CD4-positive, alpha-beta T cell (primary cell): ENCODE measurements around the gene RIN3. TPM values are rescaled to one million over a fixed set of nuclear protein-coding genes. Genes with fewer than 3 reads are reported as not detected.

Experiments used
- ATAC-seq: fragments of 200-7000 bp; cut with Tn5 transposase; one replicate; pipeline ENCODE4 v1.10.0; 2022; ENCODE audit warnings: mild to moderate bottlenecking; ENCODE audit not compliant: poor library complexity
- CTCF ChIA-PET: fragments of 350-600 bp; sonication (Branson Sonifier 250); formaldehyde crosslinking; loops from one replicate; lab custom pipeline; 2021; ENCODE audit warnings: antibody characterized with exemption, inconsistent platforms; lab: Charles Lee
- POLR2A ChIA-PET: fragments of 350-600 bp; sonication (Branson Sonifier 250); formaldehyde crosslinking; loops from one replicate; lab custom pipeline; 2021; ENCODE audit warnings: antibody characterized with exemption, inconsistent platforms; lab: Charles Lee
- DNase-seq, 14 experiments: peaks; one replicate each; pipeline ENCODE4 v3.0.0-alpha.2; 2013 to 2020; ENCODE audit warnings: mixed read lengths in 2 of 14
- H3K27ac ChIP-seq, 2 donors: one replicate each; pipeline versions ENCODE4 v1.5.1 to v1.7.0; 2013; ENCODE audit warnings: low read length in 2 of 2, low read depth in 1 of 2, mild to moderate bottlenecking in 1 of 2
- H3K27me3 ChIP-seq, 2 experiments: 1 replicate in 1 of 2; 2 replicates in 1 of 2; pipeline versions ENCODE4 v1.6.1 to v1.7.0; 2013; ENCODE audit warnings: low read length in 2 of 2, control low read depth in 1 of 2, mild to moderate bottlenecking in 1 of 2, moderate library complexity in 1 of 2; ENCODE audit not compliant: insufficient read depth in 2 of 2, control insufficient read depth in 1 of 2
- H3K36me3 ChIP-seq: one replicate; pipeline ENCODE4 v1.6.1; 2013; ENCODE audit warnings: low read length, control low read depth; ENCODE audit not compliant: insufficient read depth
- H3K4me1 ChIP-seq: one replicate; pipeline ENCODE4 v1.6.1; 2013; ENCODE audit warnings: low read length, control low read depth; ENCODE audit not compliant: insufficient read depth
- H3K4me3 ChIP-seq: one replicate; pipeline ENCODE4 v1.5.1; 2013; ENCODE audit warnings: mild to moderate bottlenecking, low read length, moderate library complexity
- H3K9me3 ChIP-seq, 2 experiments: 1 replicate in 1 of 2; 2 replicates in 1 of 2; pipeline versions ENCODE4 v1.6.1 to v1.7.0; 2013; ENCODE audit warnings: low read length in 2 of 2, mild to moderate bottlenecking in 2 of 2, control low read depth in 1 of 2, moderate library complexity in 1 of 2; ENCODE audit not compliant: control insufficient read depth in 1 of 2, insufficient read depth in 1 of 2
- H3K27ac Mint-ChIP-seq: one replicate; pipeline ENCODE4 v1.8.0; 2020; ENCODE audit warnings: mixed read lengths
- H3K27me3 Mint-ChIP-seq: one replicate; pipeline ENCODE4 v1.8.0; 2021; ENCODE audit warnings: mixed read lengths
- H3K36me3 Mint-ChIP-seq: one replicate; pipeline ENCODE4 v1.8.0; 2021; ENCODE audit warnings: low read depth, mixed read lengths
- H3K4me1 Mint-ChIP-seq: one replicate; pipeline ENCODE4 v1.8.0; 2021; ENCODE audit warnings: low read depth, mixed read lengths
- H3K4me3 Mint-ChIP-seq: one replicate; pipeline ENCODE4 v1.8.0; 2020; ENCODE audit warnings: mild to moderate bottlenecking, mixed read lengths
- H3K9me3 Mint-ChIP-seq: one replicate; pipeline ENCODE4 v1.8.0; 2020; ENCODE audit warnings: mixed read lengths
- CTCF ChIP-seq: fragments of 200-600 bp; IDR thresholded peaks from one replicate; pipeline ENCODE4 v1.8.0; 2022; ENCODE audit warnings: antibody characterized with exemption, mild to moderate bottlenecking
- intact Hi-C, 2 experiments: fragments of 100-400 bp; cut with DNase I in 1 of 2; cut with micrococcal nuclease in 1 of 2; formaldehyde crosslinking; loops; one replicate each; pipeline versions ENCODE4 v1.15.1 to v1.9.0; 2023 to 2025; cut with DNase I, micrococcal nuclease
- total RNA-seq, 174 experiments: library from RNA in 2 of 174; stranded (reverse) in 2 of 174; gene quantifications; one replicate each; pipeline ENCODE4 v1.2.3 and lab custom pipeline; 2021 to 2026

The RIN3 gene
- total RNA-seq, 2 experiments from 2014 or later, result 67.9 to 72.2 TPM

- Mint-ChIP-seq H3K9me3 (peaks cover 6% of the 10 kb centered on the region), H3K27ac (no peak overlapping the region), H3K4me3 (no peak overlapping the region), H3K27me3 (peaks cover 4% of the 10 kb centered on the region), H3K36me3 (no peaks in the 10 kb centered on the region), H3K4me1 (no peaks in the 10 kb centered on the region)
- no peaks in the 10 kb centered on the region for H3K36me3 ChIP-seq
- no peak overlapping the region for H3K4me3 ChIP-seq
- ATAC-seq (no peak), DNase-seq (no peak)
- ChIA-PET POLR2A (no interaction called here), CTCF (no interaction called here)
- H3K27me3 ChIP-seq, result peaks cover 0 to 5% of the 10 kb centered on the region in 2 experiments
- intact Hi-C loops, result no loop called here
- TF ChIP-seq CTCF, result no peak
- no peaks in the 10 kb centered on the region for H3K4me1 ChIP-seq
- no peak overlapping the region for H3K27ac ChIP-seq
- H3K9me3 ChIP-seq, result peaks cover 0 to 3% of the 10 kb centered on the region in 2 experiments
Observed at GRCh38 chr14:92481386-92481785, 32.2 kb upstream of the RIN3 start.

- Mint-ChIP-seq H3K36me3 (no peaks in the 10 kb centered on the region), H3K27ac (no peak overlapping the region), H3K27me3 (peaks cover 4% of the 10 kb centered on the region), H3K4me1 (peaks cover 2% of the 10 kb centered on the region), H3K9me3 (peaks cover 6% of the 10 kb centered on the region), H3K4me3 (no peak overlapping the region)
- H3K4me3 ChIP-seq, result no peak overlapping the region
- no peak overlapping the region for H3K27ac ChIP-seq
- peaks cover 0 to 5% of the 10 kb centered on the region in 2 experiments for H3K27me3 ChIP-seq
- intact Hi-C loops, result no loop called here
- H3K36me3 ChIP-seq, result no peaks in the 10 kb centered on the region
- peaks cover 0 to 3% of the 10 kb centered on the region in 2 experiments for H3K9me3 ChIP-seq
- TF ChIP-seq CTCF, result no peak
- CTCF ChIA-PET, result no interaction called here
- no peaks in the 10 kb centered on the region for H3K4me1 ChIP-seq
- ATAC-seq (no peak), DNase-seq (no peak)
- POLR2A ChIA-PET, result no interaction called here
Observed at GRCh38 chr14:92481811-92482555, 31.6 kb upstream of the RIN3 start.

- no peak for TF ChIP-seq CTCF
- H3K4me1 Mint-ChIP-seq, result peaks cover 8% of the 10 kb centered on the region
- CTCF ChIA-PET, result no interaction called here
- no peak overlapping the region for H3K4me3 ChIP-seq
- POLR2A ChIA-PET, result no interaction called here
- H3K9me3 ChIP-seq, result peaks cover 0 to 3% of the 10 kb centered on the region in 2 experiments
- intact Hi-C loops, result no loop called here
- H3K27ac ChIP-seq, result no peak overlapping the region
- H3K36me3 ChIP-seq, result no peaks in the 10 kb centered on the region
- peaks cover 8% of the 10 kb centered on the region for H3K27me3 Mint-ChIP-seq
- no peaks in the 10 kb centered on the region for H3K36me3 Mint-ChIP-seq
- no peaks in the 10 kb centered on the region for H3K4me1 ChIP-seq
- H3K27ac Mint-ChIP-seq, result no peak overlapping the region
- no peak overlapping the region for H3K4me3 Mint-ChIP-seq
- H3K27me3 ChIP-seq, result peaks cover 0 to 5% of the 10 kb centered on the region in 2 experiments
- DNase-seq (no peak), ATAC-seq (no peak)
- H3K9me3 Mint-ChIP-seq, result peaks cover 6% of the 10 kb centered on the region
Observed at GRCh38 chr14:92482621-92483319, 30.8 kb upstream of the RIN3 start.
